ENCODE measurements around the gene NEAT1. TPM values are rescaled to one million over a fixed set of nuclear protein-coding genes. Genes with fewer than 3 reads are reported as not detected.

NEAT1 gene
- total and polyA plus RNA-seq, 2 of the 8 experiments (the other 6 are each of a cell fraction or from before 2014, with no cell fraction given), result 2.4 to 10.7 TPM

DNA sequence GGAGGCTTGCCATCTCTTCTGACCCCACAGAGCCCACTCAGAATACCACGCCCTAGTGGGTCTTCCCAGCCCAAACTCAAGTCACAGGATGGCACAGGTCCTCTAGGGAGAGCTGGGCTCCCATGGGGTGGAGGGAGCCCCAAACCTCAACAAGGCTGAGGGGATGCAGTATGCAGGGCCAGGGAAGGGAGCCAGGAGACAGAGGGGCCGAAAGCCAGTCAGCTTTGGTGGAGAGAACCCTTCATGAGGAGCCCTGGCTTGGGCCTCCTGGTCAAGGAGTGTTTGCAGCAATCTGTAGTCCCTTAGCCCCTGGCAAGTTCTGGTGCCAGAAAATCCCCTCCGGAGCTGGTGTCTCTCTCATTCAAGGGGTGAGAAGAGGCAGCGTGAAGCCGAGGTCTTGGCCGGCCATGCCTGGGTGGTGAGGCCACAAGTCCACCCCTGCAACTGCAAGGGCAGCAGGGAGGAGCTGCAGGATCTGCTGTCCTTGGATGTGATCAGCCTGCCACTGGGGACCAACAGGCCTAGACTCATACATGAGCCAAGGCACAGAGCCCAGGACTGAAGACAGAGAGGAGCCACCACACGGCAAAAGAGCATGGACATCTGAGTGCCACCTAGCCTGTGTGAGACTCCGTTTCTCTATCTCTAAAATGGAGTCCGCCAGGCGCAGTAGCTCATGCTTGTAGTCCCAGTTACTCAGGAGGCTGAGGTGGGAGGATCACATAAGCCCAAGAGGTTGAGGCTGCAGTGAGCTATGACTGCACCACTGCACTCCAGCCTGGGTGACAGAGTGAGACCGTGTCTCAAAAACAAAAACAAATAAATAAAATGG is 24.1 kb downstream of the NEAT1 start:
- no peak overlapping the region for H2BK20ac ChIP-seq (ENCODE audit: low read length)
- no peak overlapping the region for H2BK12ac ChIP-seq (ENCODE audit: low read depth, low read length)
- ChIA-PET POLR2A (ENCODE audit: partially characterized antibody) (interaction anchor here (0.8 to 9.4 kb wide), 12 partner anchors 9 to 63 kb away, joined by 3 to 79 read pairs (median 6); partner anchors contain the start of genes MALAT1 and NEAT1), CTCF (ENCODE audit: partially characterized antibody) (interaction anchor here (0.6 to 5.4 kb wide), 9 partner anchors 9 to 79 kb away, joined by 3 to 42 read pairs (median 4); no protein-coding TSS in a partner anchor)
- H4K5ac ChIP-seq (ENCODE audit: insufficient read length, low read depth, low read length), result no peak overlapping the region
- no peak overlapping the region for H2BK5ac ChIP-seq (ENCODE audit: low read depth, low read length)
- H3K56ac ChIP-seq (replicated peaks; ENCODE audit: insufficient read length, low read depth, low read length), result no peak overlapping the region
- DNase-seq (ENCODE audit: low read depth in 1 of 2, low spot score in 2 of 2), result no peak
- peaks cover 0 to 6% of the 10 kb centered on the region in 2 experiments; a peak in 1 of 4 replicates for H3K9me3 ChIP-seq (ENCODE audit: insufficient read depth in 2 of 2, low read depth in 1 of 2, low read length in 1 of 2)
- WGBS, 2 experiments (ENCODE audit: extremely low coverage in 1 of 2, insufficient coverage in 1 of 2, insufficient read length in 1 of 2, insufficient replicate concordance in 2 of 2, low coverage in 1 of 2, low lambda C conversion rate in 2 of 2, missing lambda C conversion rate in 1 of 2), result 90% methylated on average over 11 of the region's 11 CpGs; no CpG with 5 or more reads in 1 of the 2 experiments
- no peak for FAIRE-seq
- H3K14ac ChIP-seq (ENCODE audit: insufficient read length), result no peak overlapping the region
- H3K27ac ChIP-seq (ENCODE audit: low read depth, low read length), result no peak overlapping the region
- no peaks in the 10 kb centered on the region for H3K36me3 ChIP-seq (ENCODE audit: control insufficient read depth in 2 of 4, insufficient read depth in 4 of 4, low read length in 3 of 4)
- H4K91ac ChIP-seq (replicated peaks; ENCODE audit: insufficient read length, low read length), result no peak overlapping the region
- H3K18ac ChIP-seq (ENCODE audit: extremely low read depth, low read length), result no peak overlapping the region
- no peak overlapping the region for H4K8ac ChIP-seq (ENCODE audit: extremely low read depth, insufficient read depth, low read length)
- no peak overlapping the region for H3K4me2 ChIP-seq (ENCODE audit: insufficient read depth in 1 of 2, low read depth in 2 of 2, low read length in 2 of 2)
- H2BK15ac ChIP-seq (ENCODE audit: low read length), result no peak overlapping the region
- H3K4ac ChIP-seq (replicated peaks; ENCODE audit: insufficient read length, low read depth, low read length), result no peak overlapping the region
- H3K4me3 ChIP-seq (ENCODE audit: extremely low read depth in 1 of 4, insufficient read depth in 2 of 4, low read depth in 3 of 4, low read length in 4 of 4), result no peak overlapping the region
- no peaks in the 10 kb centered on the region; the same call in 1 of the 2 replicates for H3K23me2 ChIP-seq (ENCODE audit: low read depth, low read length)
- H4K20me1 ChIP-seq (replicated peaks in 1 of 2; ENCODE audit: control insufficient read depth in 1 of 2, insufficient read depth in 2 of 2, low read length in 2 of 2), result peaks cover 0 to 1% of the 10 kb centered on the region in 2 experiments
- no peak overlapping the region for H3K9ac ChIP-seq (replicated peaks in 1 of 4; ENCODE audit: extremely low read depth in 1 of 4, low read depth in 3 of 4, low read length in 3 of 4)
- TF ChIP-seq, protein P1, sequence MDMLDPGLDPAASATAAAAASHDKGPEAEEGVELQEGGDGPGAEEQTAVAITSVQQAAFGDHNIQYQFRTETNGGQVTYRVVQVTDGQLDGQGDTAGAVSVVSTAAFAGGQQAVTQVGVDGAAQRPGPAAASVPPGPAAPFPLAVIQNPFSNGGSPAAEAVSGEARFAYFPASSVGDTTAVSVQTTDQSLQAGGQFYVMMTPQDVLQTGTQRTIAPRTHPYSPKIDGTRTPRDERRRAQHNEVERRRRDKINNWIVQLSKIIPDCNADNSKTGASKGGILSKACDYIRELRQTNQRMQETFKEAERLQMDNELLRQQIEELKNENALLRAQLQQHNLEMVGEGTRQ (IDR thresholded peaks at IDR 0.05; ENCODE audit: low read length), result no peak
- no peak for TF ChIP-seq NRF1 (IDR thresholded peaks at IDR 0.05; ENCODE audit: low read depth, low read length)
- no peak for TF ChIP-seq NANOG (IDR thresholded peaks at IDR 0.05; ENCODE audit: insufficient read depth, low read depth, low read length, poor library complexity, severe bottlenecking)
- TF ChIP-seq ZNF274 (IDR thresholded peaks at IDR 0.05; ENCODE audit: borderline replicate concordance, extremely low read depth, low read length), result no peak
- no peak for TF ChIP-seq TCF12 (IDR thresholded peaks at IDR 0.05; ENCODE audit: low read depth, low read length)
- TF ChIP-seq BRCA1 (IDR thresholded peaks at IDR 0.05; ENCODE audit: low read depth, low read length), result no peak
- no peak for TF ChIP-seq SP4 (IDR thresholded peaks at IDR 0.05; ENCODE audit: low read length)
- H3K27me3 ChIP-seq (replicated peaks in 1 of 4; ENCODE audit: control insufficient read depth in 3 of 4, extremely low read depth in 1 of 4, insufficient read depth in 3 of 4, low read length in 3 of 4), result no peaks in the 10 kb centered on the region
- H3K79me2 ChIP-seq (ENCODE audit: control insufficient read depth in 1 of 2, insufficient read depth in 2 of 2, low read length in 2 of 2), result no peaks in the 10 kb centered on the region
- H2AK5ac ChIP-seq (ENCODE audit: low read depth, low read length), result no peak overlapping the region
- H3K79me1 ChIP-seq (ENCODE audit: low read depth, low read length), result no peaks in the 10 kb centered on the region
- no peaks in the 10 kb centered on the region; a peak in 4 of 7 replicates for H3K4me1 ChIP-seq (replicated peaks in 1 of 4; ENCODE audit: control insufficient read depth in 3 of 4, insufficient read depth in 4 of 4, low read length in 3 of 4)
- no peak overlapping the region for H2AFZ ChIP-seq (ENCODE audit: low read length)
- no peak overlapping the region for H3K23ac ChIP-seq (ENCODE audit: insufficient read length)
- H2BK120ac ChIP-seq (replicated peaks; ENCODE audit: low read depth, low read length), result no peak overlapping the region

Measured in H1 (cell line).